GM12864 (cell line): ENCODE results near the gene PAN2.

ENCODE experiments used
- DNase-seq: peaks from one replicate; pipeline ENCODE4 v3.0.0-alpha.2; 2011; ENCODE audit warnings: low read depth
- H3K4me3 ChIP-seq: 2 replicates; pipeline ENCODE4 v1.5.1; 2011; ENCODE audit warnings: mild to moderate bottlenecking, low read depth, low read length, control low read depth
- CTCF ChIP-seq: IDR thresholded peaks from 2 replicates; pipeline ENCODE4 v1.5.1; 2011; ENCODE audit warnings: low read depth, mild to moderate bottlenecking, moderate library complexity, low read length, control low read depth, inconsistent platforms; ENCODE audit errors: missing control alignments

PAN2 gene

DNA sequence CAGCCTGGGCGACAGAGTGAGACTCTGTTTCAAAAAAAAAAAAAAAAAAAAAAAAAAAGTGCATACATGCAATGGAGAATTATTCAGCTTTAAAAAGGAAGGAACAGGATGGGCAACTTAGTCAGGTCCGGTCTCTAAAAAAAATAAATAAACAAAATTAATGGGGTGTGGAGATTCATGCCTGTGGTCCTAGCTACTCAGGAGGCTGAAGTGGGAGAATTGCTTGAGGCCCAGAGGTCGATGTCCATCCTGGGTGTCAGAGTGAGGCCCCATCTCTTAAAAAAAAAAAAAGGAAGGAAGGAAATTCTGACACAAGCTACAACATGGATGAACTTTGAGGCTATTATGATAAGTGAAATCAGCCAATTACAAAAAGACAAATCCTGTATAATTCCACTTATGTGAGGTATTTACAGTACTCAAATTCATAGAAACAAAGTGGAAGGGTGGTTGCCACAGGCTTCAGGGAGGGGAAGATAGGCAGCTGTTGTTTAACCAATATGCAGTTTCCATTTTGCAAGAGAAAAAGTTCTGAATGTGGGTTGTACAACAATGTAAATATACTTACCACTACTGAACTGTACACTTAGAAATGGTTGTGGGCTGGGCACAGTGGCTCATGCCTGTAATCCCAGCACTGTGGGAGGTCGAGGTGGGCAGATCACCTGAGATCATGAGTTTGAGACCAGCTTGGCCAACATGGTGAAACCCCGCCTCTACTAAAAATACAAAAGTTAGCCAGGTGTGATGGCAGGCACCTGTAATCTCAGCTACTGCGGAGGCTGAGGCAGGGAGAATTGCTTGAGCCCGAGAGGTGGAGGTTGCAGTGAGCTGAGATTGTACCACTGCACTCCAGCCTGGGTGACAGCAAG, 41.2 kb upstream of the PAN2 start:
- H3K4me3 ChIP-seq, result no peak overlapping the region
- DNase-seq, result no peak
- no peak for TF ChIP-seq CTCF

DNA sequence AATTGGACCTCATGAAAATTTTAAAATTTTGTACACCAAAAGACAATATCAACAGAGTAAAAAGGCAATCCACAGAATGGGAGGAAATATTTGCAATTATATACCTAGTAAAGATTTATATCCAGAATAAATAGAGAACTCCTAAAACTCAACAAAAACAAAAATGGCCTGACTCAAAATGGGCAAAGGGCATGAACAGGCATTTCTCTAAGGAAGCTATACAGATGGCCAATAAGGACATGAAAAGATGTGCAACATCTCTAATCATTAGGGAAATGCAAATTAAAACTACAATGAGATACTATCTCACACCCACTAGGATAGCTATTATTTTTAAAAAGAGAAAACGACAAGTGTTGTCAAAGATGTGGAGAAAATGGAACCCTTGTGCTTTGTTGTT, 39.7 kb upstream of the PAN2 start:
- no peak for DNase-seq
- no peak for TF ChIP-seq CTCF
- H3K4me3 ChIP-seq, result no peak overlapping the region

DNA sequence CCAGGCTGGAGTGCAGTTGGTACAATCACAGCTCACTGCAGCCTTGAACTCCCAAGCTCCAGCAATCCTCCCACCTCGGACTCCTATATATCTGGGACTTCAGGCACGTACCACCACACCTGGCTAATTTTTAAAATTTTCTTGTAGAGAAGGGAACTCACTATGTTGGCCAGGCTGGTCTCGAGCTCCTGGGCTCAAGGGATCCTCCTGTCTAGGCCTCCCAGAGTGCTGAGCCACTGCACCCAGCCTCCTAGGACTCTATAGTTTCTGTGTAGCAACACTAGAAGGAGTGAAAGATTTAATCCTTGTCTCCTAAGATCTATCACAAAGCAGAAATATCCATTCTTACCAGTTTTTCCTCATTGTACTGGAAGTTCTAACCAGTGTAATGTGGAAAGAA, 33.1 kb upstream of the PAN2 start:
- DNase-seq, result no peak
- no peak overlapping the region for H3K4me3 ChIP-seq
- no peak for TF ChIP-seq CTCF

- H3K4me3 ChIP-seq, result no peak within 1 kb of the TSS
- no peak for DNase-seq
- TF ChIP-seq CTCF, result no peak
Measured at GRCh38 chr12:56362130-56363059, 28.6 kb upstream of the PAN2 start, which contains the start of gene APOF. TSS of gene APOF (minus strand) at chr12:56362857. CDS start at chr12:56362745, 112 bp downstream.

GRCh38 chr12:56361487-56362129, 27.8 kb upstream of the PAN2 start:
- no peak overlapping the region for H3K4me3 ChIP-seq
- DNase-seq, result no peak
- no peak for TF ChIP-seq CTCF

DNA sequence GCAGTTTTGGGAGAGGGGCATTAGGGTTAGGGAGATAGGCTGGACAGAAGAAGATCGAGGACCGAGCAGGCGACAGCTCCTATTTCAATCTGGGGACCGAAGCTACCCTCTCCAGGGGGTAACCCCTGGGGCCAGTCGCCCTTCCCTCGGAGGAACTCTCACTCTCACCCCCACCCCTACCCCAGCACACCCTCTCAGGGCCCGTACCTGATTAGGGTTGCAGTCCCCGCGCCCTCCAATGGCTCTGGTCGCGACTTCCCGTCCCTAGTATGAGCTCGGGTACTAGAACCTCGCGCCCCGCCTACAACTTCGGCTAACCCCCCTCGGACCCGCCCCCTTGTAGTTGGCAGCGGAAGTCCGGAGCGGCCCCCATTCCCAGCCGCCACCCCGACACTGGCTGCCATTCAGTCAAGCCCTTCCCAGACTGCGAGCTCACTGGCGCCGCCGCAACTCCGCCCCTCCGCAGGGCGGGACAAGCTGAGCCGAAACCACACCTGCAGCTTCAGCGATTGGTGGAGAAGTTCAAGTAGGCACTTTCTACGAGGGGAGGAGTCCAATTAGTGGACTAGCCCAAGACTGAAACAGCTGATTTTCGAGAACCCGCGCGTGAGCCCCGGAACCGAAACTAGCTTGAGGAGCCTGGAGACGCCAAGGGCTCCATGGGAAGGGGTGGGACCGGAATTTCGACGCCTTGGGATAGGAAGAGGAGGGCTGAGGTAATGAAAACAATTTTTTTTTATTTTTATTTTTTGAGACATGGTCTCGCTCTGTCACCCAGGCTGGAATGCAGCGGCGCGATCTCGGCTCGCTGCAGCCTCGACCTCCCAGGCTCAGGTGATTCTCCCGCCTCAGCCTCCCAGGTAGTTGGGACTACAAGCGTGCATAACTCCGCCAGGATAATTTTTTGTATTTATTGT, 26.3 kb upstream of the PAN2 start, which contains the start of gene STAT2:
STAT2 (minus strand) TSS at position 257 of the 917 bp plus-strand sequence. CDS start 3,536 bp downstream, outside the sequence.
- DNase-seq, result peak; percentile 99
- TF ChIP-seq CTCF, result no peak
- H3K4me3 ChIP-seq, result peak within 1 kb of the TSS; percentile 71
